Activated T-cell treated with anti-CD3 and anti-CD28 coated beads for 4 hours (primary cell): ENCODE results near the gene OLFML2A.

ENCODE experiments used
- DNase-seq: peaks from one replicate; pipeline ENCODE4 v3.0.0-alpha.2; 2020

The OLFML2A gene

GRCh38 chr9:124800306-124801259 lies 23.6 kb downstream of the OLFML2A start:
- no peak for DNase-seq

GRCh38 chr9:124801356-124801755 lies 24.4 kb downstream of the OLFML2A start:
- DNase-seq: no peak

- DNase-seq: no peak
Measured at GRCh38 chr9:124802426-124802825, 25.5 kb downstream of the OLFML2A start.

- DNase-seq: no peak
Measured at GRCh38 chr9:124803911-124804310, 27.0 kb downstream of the OLFML2A start.

- no peak for DNase-seq
Measured at GRCh38 chr9:124805186-124805585, 28.3 kb downstream of the OLFML2A start.

- no peak for DNase-seq
Measured at GRCh38 chr9:124808246-124808956, 31.5 kb downstream of the OLFML2A start.

- no peak for DNase-seq
Measured at GRCh38 chr9:124809211-124809610, 32.3 kb downstream of the OLFML2A start.

GRCh38 chr9:124809741-124810500 lies 33.0 kb downstream of the OLFML2A start:
- no peak for DNase-seq

GRCh38 chr9:124810663-124811355 lies 33.9 kb downstream of the OLFML2A start:
- DNase-seq: no peak

GRCh38 chr9:124812441-124812876 lies 35.5 kb downstream of the OLFML2A start:
- DNase-seq: no peak

GRCh38 chr9:124813041-124813440 lies 36.1 kb downstream of the OLFML2A start:
- DNase-seq: no peak

- no peak for DNase-seq
Measured at GRCh38 chr9:124813501-124814163, 36.7 kb downstream of the OLFML2A start.

- no peak for DNase-seq
Measured at GRCh38 chr9:124814164-124814535, 37.2 kb downstream of the OLFML2A start.

GRCh38 chr9:124815601-124816000 lies 38.7 kb downstream of the OLFML2A start:
- DNase-seq: no peak

GRCh38 chr9:124818431-124819281 lies 41.7 kb downstream of the OLFML2A start:
- no peak for DNase-seq

GRCh38 chr9:124820698-124821623 lies 44.0 kb downstream of the OLFML2A start:
- DNase-seq: no peak

GRCh38 chr9:124828489-124829333 lies 51.8 kb downstream of the OLFML2A start:
- no peak for DNase-seq

- DNase-seq: no peak
Measured at GRCh38 chr9:124829334-124829669, 52.4 kb downstream of the OLFML2A start.

GRCh38 chr9:124830593-124830992 lies 53.7 kb downstream of the OLFML2A start:
- no peak for DNase-seq
